ENCODE data around the gene OMA1.

The OMA1 gene

GRCh38 chr1:58528518-58528917 lies 18.0 kb downstream of the OMA1 start:
- Histone ChIP-seq H3K4me1 (ENCODE audit: insufficient read depth, insufficient read length) (no peaks in the 10 kb centered on the region), H3K9me3 (ENCODE audit: insufficient read depth, low read length) (no peaks in the 10 kb centered on the region), H3K27me3 (ENCODE audit: insufficient read depth, insufficient read length) (no peaks in the 10 kb centered on the region), H3K36me3 (ENCODE audit: insufficient read depth, insufficient read length, low read length) (peaks cover 5% of the 10 kb centered on the region), H3K9ac (ENCODE audit: insufficient read length, low read depth) (no peak overlapping the region), H3K4me3 (ENCODE audit: insufficient read length, low read depth) (no peak overlapping the region)
- TF ChIP-seq ZNF274 (IDR thresholded peaks at IDR 0.05; ENCODE audit: low read depth, low read length) (no peak), SUZ12 (IDR thresholded peaks at IDR 0.05; ENCODE audit: extremely low read depth, insufficient read depth, insufficient read length) (no peak), YY1 (IDR thresholded peaks at IDR 0.05; ENCODE audit: insufficient read depth, insufficient read length) (no peak)
- no peak for DNase-seq (ENCODE audit: low read depth, low spot score)

- Histone ChIP-seq H3K4me3 (ENCODE audit: insufficient read length, low read depth) (no peak overlapping the region), H3K36me3 (ENCODE audit: insufficient read depth, insufficient read length, low read length) (peaks cover 5% of the 10 kb centered on the region), H3K9ac (ENCODE audit: insufficient read length, low read depth) (no peak overlapping the region), H3K27me3 (ENCODE audit: insufficient read depth, insufficient read length) (no peaks in the 10 kb centered on the region), H3K9me3 (ENCODE audit: insufficient read depth, low read length) (no peaks in the 10 kb centered on the region), H3K4me1 (ENCODE audit: insufficient read depth, insufficient read length) (no peaks in the 10 kb centered on the region)
- TF ChIP-seq ZNF274 (IDR thresholded peaks at IDR 0.05; ENCODE audit: low read depth, low read length) (no peak), YY1 (IDR thresholded peaks at IDR 0.05; ENCODE audit: insufficient read depth, insufficient read length) (no peak), SUZ12 (IDR thresholded peaks at IDR 0.05; ENCODE audit: extremely low read depth, insufficient read depth, insufficient read length) (no peak)
- no peak for DNase-seq (ENCODE audit: low read depth, low spot score)
These were observed 22.1 kb downstream of the OMA1 start for GRCh38 chr1:58524353-58524945.

GRCh38 chr1:58515794-58516401 lies 30.6 kb downstream of the OMA1 start:
- no peaks in the 10 kb centered on the region for H3K36me3 ChIP-seq (ENCODE audit: insufficient read depth, insufficient read length, low read length)
- H3K4me1 ChIP-seq (ENCODE audit: insufficient read depth, insufficient read length), result no peaks in the 10 kb centered on the region
- no peak overlapping the region for H3K4me3 ChIP-seq (ENCODE audit: insufficient read length, low read depth)
- peaks cover 6% of the 10 kb centered on the region for H3K9me3 ChIP-seq (ENCODE audit: insufficient read depth, low read length)
- H3K27me3 ChIP-seq (ENCODE audit: insufficient read depth, insufficient read length), result no peaks in the 10 kb centered on the region
- peak; percentile 83 for DNase-seq (ENCODE audit: low read depth, low spot score)
- no peak overlapping the region for H3K9ac ChIP-seq (ENCODE audit: insufficient read length, low read depth)
- TF ChIP-seq YY1 (IDR thresholded peaks at IDR 0.05; ENCODE audit: insufficient read depth, insufficient read length) (no peak), SUZ12 (IDR thresholded peaks at IDR 0.05; ENCODE audit: extremely low read depth, insufficient read depth, insufficient read length) (no peak), ZNF274 (IDR thresholded peaks at IDR 0.05; ENCODE audit: low read depth, low read length) (no peak)

GRCh38 chr1:58513956-58514355 lies 32.6 kb downstream of the OMA1 start:
- H3K4me3 ChIP-seq (ENCODE audit: insufficient read length, low read depth), result no peak overlapping the region
- H3K27me3 ChIP-seq (ENCODE audit: insufficient read depth, insufficient read length), result no peaks in the 10 kb centered on the region
- no peaks in the 10 kb centered on the region for H3K36me3 ChIP-seq (ENCODE audit: insufficient read depth, insufficient read length, low read length)
- TF ChIP-seq YY1 (IDR thresholded peaks at IDR 0.05; ENCODE audit: insufficient read depth, insufficient read length), result no peak
- TF ChIP-seq SUZ12 (IDR thresholded peaks at IDR 0.05; ENCODE audit: extremely low read depth, insufficient read depth, insufficient read length), result no peak
- no peak for TF ChIP-seq ZNF274 (IDR thresholded peaks at IDR 0.05; ENCODE audit: low read depth, low read length)
- H3K9ac ChIP-seq (ENCODE audit: insufficient read length, low read depth), result no peak overlapping the region
- DNase-seq (ENCODE audit: low read depth, low spot score), result no peak
- H3K4me1 ChIP-seq (ENCODE audit: insufficient read depth, insufficient read length), result no peaks in the 10 kb centered on the region
- H3K9me3 ChIP-seq (ENCODE audit: insufficient read depth, low read length), result peaks cover 6% of the 10 kb centered on the region

GRCh38 chr1:58508629-58509028 lies 37.9 kb downstream of the OMA1 start:
- Histone ChIP-seq H3K4me1 (ENCODE audit: insufficient read depth, insufficient read length) (no peaks in the 10 kb centered on the region), H3K36me3 (ENCODE audit: insufficient read depth, insufficient read length, low read length) (no peaks in the 10 kb centered on the region), H3K9ac (ENCODE audit: insufficient read length, low read depth) (no peak overlapping the region), H3K9me3 (ENCODE audit: insufficient read depth, low read length) (peaks cover 6% of the 10 kb centered on the region), H3K4me3 (ENCODE audit: insufficient read length, low read depth) (no peak overlapping the region), H3K27me3 (ENCODE audit: insufficient read depth, insufficient read length) (no peaks in the 10 kb centered on the region)
- TF ChIP-seq ZNF274 (IDR thresholded peaks at IDR 0.05; ENCODE audit: low read depth, low read length), result no peak
- no peak for TF ChIP-seq SUZ12 (IDR thresholded peaks at IDR 0.05; ENCODE audit: extremely low read depth, insufficient read depth, insufficient read length)
- TF ChIP-seq YY1 (IDR thresholded peaks at IDR 0.05; ENCODE audit: insufficient read depth, insufficient read length), result no peak
- DNase-seq (ENCODE audit: low read depth, low spot score), result no peak

- Histone ChIP-seq H3K4me1 (ENCODE audit: insufficient read depth, insufficient read length) (no peaks in the 10 kb centered on the region), H3K9me3 (ENCODE audit: insufficient read depth, low read length) (no peaks in the 10 kb centered on the region), H3K4me3 (ENCODE audit: insufficient read length, low read depth) (no peak overlapping the region), H3K36me3 (ENCODE audit: insufficient read depth, insufficient read length, low read length) (no peaks in the 10 kb centered on the region), H3K9ac (ENCODE audit: insufficient read length, low read depth) (no peak overlapping the region), H3K27me3 (ENCODE audit: insufficient read depth, insufficient read length) (no peaks in the 10 kb centered on the region)
- DNase-seq (ENCODE audit: low read depth, low spot score), result no peak
- TF ChIP-seq SUZ12 (IDR thresholded peaks at IDR 0.05; ENCODE audit: extremely low read depth, insufficient read depth, insufficient read length) (no peak), ZNF274 (IDR thresholded peaks at IDR 0.05; ENCODE audit: low read depth, low read length) (no peak), YY1 (IDR thresholded peaks at IDR 0.05; ENCODE audit: insufficient read depth, insufficient read length) (no peak)
These were observed 41.2 kb downstream of the OMA1 start for GRCh38 chr1:58505286-58505685.

- Histone ChIP-seq H3K27me3 (ENCODE audit: insufficient read depth, insufficient read length) (no peaks in the 10 kb centered on the region), H3K9ac (ENCODE audit: insufficient read length, low read depth) (no peak overlapping the region)
- TF ChIP-seq YY1 (IDR thresholded peaks at IDR 0.05; ENCODE audit: insufficient read depth, insufficient read length), result no peak
- no peak for TF ChIP-seq ZNF274 (IDR thresholded peaks at IDR 0.05; ENCODE audit: low read depth, low read length)
- no peak for TF ChIP-seq SUZ12 (IDR thresholded peaks at IDR 0.05; ENCODE audit: extremely low read depth, insufficient read depth, insufficient read length)
These were observed 44.0 kb downstream of the OMA1 start for GRCh38 chr1:58502519-58502918.

More at GRCh38 chr1:58502519-58502918, 44.0 kb downstream of the OMA1 start:
- Histone ChIP-seq H3K36me3 (ENCODE audit: insufficient read depth, insufficient read length, low read length) (no peaks in the 10 kb centered on the region), H3K4me3 (ENCODE audit: insufficient read length, low read depth) (no peak overlapping the region), H3K4me1 (ENCODE audit: insufficient read depth, insufficient read length) (no peaks in the 10 kb centered on the region), H3K9me3 (ENCODE audit: insufficient read depth, low read length) (no peaks in the 10 kb centered on the region)
- DNase-seq (ENCODE audit: low read depth, low spot score), result no peak
